HuH-7.5 (cell line): Measurements from ENCODE around the gene SF3B3.

Source experiments
- DNase-seq: peaks from one replicate; pipeline ENCODE4 v3.0.0; 2011; ENCODE audit warnings: low spot score

The SF3B3 gene

GRCh38 chr16:70523743-70524398 lies at the start of gene SF3B3:
SF3B3 (plus strand) TSS chr16:70523816; CDS start chr16:70526657, 2,841 bp downstream.
- DNase-seq: peak; percentile 51

- DNase-seq: no peak
These were observed 49.1 kb upstream of the SF3B3 start for GRCh38 chr16:70474320-70475053.

GRCh38 chr16:70475054-70475871 lies 48.4 kb upstream of the SF3B3 start:
- DNase-seq: no peak

GRCh38 chr16:70476272-70477020 lies 47.2 kb upstream of the SF3B3 start:
- DNase-seq: no peak

GRCh38 chr16:70478169-70478568 lies 45.4 kb upstream of the SF3B3 start:
- no peak for DNase-seq

- no peak for DNase-seq
These were observed 44.7 kb upstream of the SF3B3 start for GRCh38 chr16:70478912-70479341.

- DNase-seq: no peak
These were observed 43.2 kb upstream of the SF3B3 start for GRCh38 chr16:70480127-70481105.

GRCh38 chr16:70481929-70482536 lies 41.6 kb upstream of the SF3B3 start:
- no peak for DNase-seq

- no peak for DNase-seq
These were observed 41.0 kb upstream of the SF3B3 start for GRCh38 chr16:70482624-70483023.

GRCh38 chr16:70483426-70483825 lies 40.2 kb upstream of the SF3B3 start:
- DNase-seq: no peak

GRCh38 chr16:70484867-70485266 lies 38.7 kb upstream of the SF3B3 start:
- no peak for DNase-seq

GRCh38 chr16:70490261-70490660 lies 33.4 kb upstream of the SF3B3 start:
- no peak for DNase-seq

GRCh38 chr16:70493802-70494201 lies 29.8 kb upstream of the SF3B3 start:
- no peak for DNase-seq

- DNase-seq: no peak
These were observed 29.3 kb upstream of the SF3B3 start for GRCh38 chr16:70494202-70494770.

- DNase-seq: no peak
These were observed 28.8 kb upstream of the SF3B3 start for GRCh38 chr16:70494777-70495176.

- DNase-seq: no peak
These were observed 28.0 kb upstream of the SF3B3 start for GRCh38 chr16:70495425-70496182.

GRCh38 chr16:70496513-70496912 lies 27.1 kb upstream of the SF3B3 start:
- DNase-seq: no peak

GRCh38 chr16:70508752-70509151 lies 14.9 kb upstream of the SF3B3 start:
- no peak for DNase-seq

GRCh38 chr16:70510216-70510615 lies 13.4 kb upstream of the SF3B3 start:
- DNase-seq: no peak
